Effector memory CD4-positive, alpha-beta T cell (primary cell): ENCODE results near the gene SCYGR3.

ENCODE experiments used
- DNase-seq, 3 donors: peaks; one replicate each; pipeline ENCODE4 v3.0.0-alpha.2; 2020
- H3K27ac ChIP-seq: 2 replicates; pipeline ENCODE4 v1.7.0; 2013; ENCODE audit warnings: mild to moderate bottlenecking, low read length, moderate library complexity; ENCODE audit not compliant: insufficient read depth, poor library complexity, severe bottlenecking
- H3K27me3 ChIP-seq: replicated peaks from 2 replicates; pipeline ENCODE4 v1.7.0; 2013; ENCODE audit warnings: mild to moderate bottlenecking, low read length; ENCODE audit not compliant: insufficient read depth, control insufficient read depth, poor library complexity, severe bottlenecking
- H3K36me3 ChIP-seq: 2 replicates; pipeline ENCODE4 v1.7.0; 2013; ENCODE audit warnings: mild to moderate bottlenecking, low read length, moderate library complexity; ENCODE audit not compliant: control insufficient read depth, insufficient read depth
- H3K4me1 ChIP-seq: 2 replicates; pipeline ENCODE4 v1.7.0; 2013; ENCODE audit warnings: low read length, mild to moderate bottlenecking; ENCODE audit not compliant: control insufficient read depth, insufficient read depth, poor library complexity, severe bottlenecking
- H3K4me3 ChIP-seq: 2 replicates; pipeline ENCODE4 v1.7.0; 2013; ENCODE audit warnings: low read length, low read depth, mild to moderate bottlenecking; ENCODE audit not compliant: insufficient read depth, poor library complexity, severe bottlenecking
- H3K9me3 ChIP-seq: 2 replicates; pipeline ENCODE4 v1.7.0; 2013; ENCODE audit warnings: mild to moderate bottlenecking, low read length, moderate library complexity; ENCODE audit not compliant: control insufficient read depth

SCYGR3 gene

GRCh38 chr2:227632827-227633226 lies 18.2 kb upstream of the SCYGR3 start:
- no peaks in the 10 kb centered on the region for H3K27me3 ChIP-seq
- no peaks in the 10 kb centered on the region for H3K36me3 ChIP-seq
- no peaks in the 10 kb centered on the region for H3K4me1 ChIP-seq
- no peak overlapping the region for H3K27ac ChIP-seq
- no peak for DNase-seq
- H3K9me3 ChIP-seq, result no peaks in the 10 kb centered on the region
- H3K4me3 ChIP-seq, result no peak overlapping the region

- Histone ChIP-seq H3K4me3 (no peak overlapping the region), H3K27me3 (no peaks in the 10 kb centered on the region), H3K27ac (no peak overlapping the region), H3K9me3 (no peaks in the 10 kb centered on the region), H3K36me3 (no peaks in the 10 kb centered on the region), H3K4me1 (no peaks in the 10 kb centered on the region)
- DNase-seq, result no peak
These were observed 15.7 kb upstream of the SCYGR3 start for GRCh38 chr2:227630322-227630721.

- DNase-seq, result no peak
These were observed 14.8 kb upstream of the SCYGR3 start for GRCh38 chr2:227629435-227629834.

DNA sequence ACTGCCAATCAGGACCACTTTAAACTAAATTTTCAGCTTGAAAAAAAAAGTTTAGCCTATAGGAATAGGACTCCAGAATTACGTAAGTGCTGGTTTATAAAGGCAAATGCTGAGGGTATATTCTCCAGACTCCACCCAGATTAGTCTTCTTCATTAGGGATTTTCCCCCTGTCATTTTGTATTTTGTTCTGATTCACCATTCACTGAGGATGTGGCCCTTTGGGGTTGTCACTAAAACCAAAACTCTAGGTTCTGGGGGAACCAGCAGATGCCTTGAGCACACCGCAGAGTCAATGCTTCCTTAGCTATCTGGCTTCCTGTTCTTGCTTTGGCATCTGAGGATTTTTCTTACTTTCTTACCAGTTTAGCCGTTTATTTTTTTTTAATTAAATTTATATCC lies 13.1 kb upstream of the SCYGR3 start:
- no peak overlapping the region for H3K4me3 ChIP-seq
- no peaks in the 10 kb centered on the region for H3K4me1 ChIP-seq
- no peaks in the 10 kb centered on the region for H3K9me3 ChIP-seq
- H3K27me3 ChIP-seq, result no peaks in the 10 kb centered on the region
- H3K36me3 ChIP-seq, result no peaks in the 10 kb centered on the region
- DNase-seq, result no peak
- H3K27ac ChIP-seq, result no peak overlapping the region

More at GRCh38 chr2:227629435-227629834, 14.8 kb upstream of the SCYGR3 start:
- H3K27ac ChIP-seq, result no peak overlapping the region
- no peaks in the 10 kb centered on the region for H3K4me1 ChIP-seq
- H3K9me3 ChIP-seq, result no peaks in the 10 kb centered on the region
- H3K4me3 ChIP-seq, result no peak overlapping the region
- no peaks in the 10 kb centered on the region for H3K36me3 ChIP-seq
- H3K27me3 ChIP-seq, result no peaks in the 10 kb centered on the region

- Histone ChIP-seq H3K27me3 (no peaks in the 10 kb centered on the region), H3K4me3 (no peak overlapping the region), H3K36me3 (no peaks in the 10 kb centered on the region), H3K4me1 (no peaks in the 10 kb centered on the region), H3K9me3 (no peaks in the 10 kb centered on the region), H3K27ac (no peak overlapping the region)
- DNase-seq, result no peak
These were observed 12.0 kb upstream of the SCYGR3 start for GRCh38 chr2:227626580-227627151.

DNA sequence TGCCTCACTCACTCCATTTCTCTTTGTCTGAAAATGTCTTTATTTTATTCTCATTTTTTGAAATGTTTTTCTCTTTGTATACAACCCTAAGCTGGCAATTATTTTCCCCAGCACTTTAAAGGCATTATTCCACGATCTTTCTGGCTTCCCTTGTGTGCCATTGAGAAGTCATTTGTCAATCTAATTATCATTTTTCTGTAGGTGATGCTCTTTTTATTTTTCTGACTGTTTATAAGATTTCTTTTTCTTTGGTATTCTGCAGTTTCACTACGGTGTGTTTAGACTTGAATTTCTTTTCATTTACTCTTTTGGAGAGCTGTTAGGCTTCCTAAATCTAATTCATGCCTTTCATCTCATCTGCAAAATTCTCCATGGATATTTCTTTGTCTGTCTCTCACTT lies 10.8 kb upstream of the SCYGR3 start:
- Histone ChIP-seq H3K9me3 (no peaks in the 10 kb centered on the region), H3K36me3 (no peaks in the 10 kb centered on the region), H3K4me3 (no peak overlapping the region), H3K4me1 (no peaks in the 10 kb centered on the region), H3K27ac (no peak overlapping the region), H3K27me3 (no peaks in the 10 kb centered on the region)
- no peak for DNase-seq

DNA sequence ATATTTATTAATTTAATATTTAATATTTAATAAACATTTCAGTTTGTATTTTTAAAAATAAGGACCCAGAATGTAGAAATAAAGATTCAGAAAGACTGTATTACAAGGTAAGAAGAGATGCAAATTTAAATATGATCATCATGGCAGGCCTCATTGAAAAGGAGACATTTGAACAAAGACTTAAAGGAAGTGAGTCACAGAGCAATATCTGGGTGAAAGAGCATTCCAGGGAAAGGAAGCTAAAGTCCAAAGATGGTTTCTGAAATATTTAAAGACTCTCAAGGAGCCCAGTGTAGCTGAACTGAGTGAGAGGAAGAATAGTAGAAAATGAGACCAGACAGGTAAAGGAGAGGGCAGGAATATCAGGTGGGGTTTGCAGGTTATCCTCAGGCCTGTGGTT lies 8.6 kb upstream of the SCYGR3 start:
- no peak for DNase-seq
- Histone ChIP-seq H3K27me3 (no peaks in the 10 kb centered on the region), H3K4me1 (no peaks in the 10 kb centered on the region), H3K4me3 (no peak overlapping the region), H3K27ac (no peak overlapping the region), H3K36me3 (no peaks in the 10 kb centered on the region), H3K9me3 (no peaks in the 10 kb centered on the region)

DNA sequence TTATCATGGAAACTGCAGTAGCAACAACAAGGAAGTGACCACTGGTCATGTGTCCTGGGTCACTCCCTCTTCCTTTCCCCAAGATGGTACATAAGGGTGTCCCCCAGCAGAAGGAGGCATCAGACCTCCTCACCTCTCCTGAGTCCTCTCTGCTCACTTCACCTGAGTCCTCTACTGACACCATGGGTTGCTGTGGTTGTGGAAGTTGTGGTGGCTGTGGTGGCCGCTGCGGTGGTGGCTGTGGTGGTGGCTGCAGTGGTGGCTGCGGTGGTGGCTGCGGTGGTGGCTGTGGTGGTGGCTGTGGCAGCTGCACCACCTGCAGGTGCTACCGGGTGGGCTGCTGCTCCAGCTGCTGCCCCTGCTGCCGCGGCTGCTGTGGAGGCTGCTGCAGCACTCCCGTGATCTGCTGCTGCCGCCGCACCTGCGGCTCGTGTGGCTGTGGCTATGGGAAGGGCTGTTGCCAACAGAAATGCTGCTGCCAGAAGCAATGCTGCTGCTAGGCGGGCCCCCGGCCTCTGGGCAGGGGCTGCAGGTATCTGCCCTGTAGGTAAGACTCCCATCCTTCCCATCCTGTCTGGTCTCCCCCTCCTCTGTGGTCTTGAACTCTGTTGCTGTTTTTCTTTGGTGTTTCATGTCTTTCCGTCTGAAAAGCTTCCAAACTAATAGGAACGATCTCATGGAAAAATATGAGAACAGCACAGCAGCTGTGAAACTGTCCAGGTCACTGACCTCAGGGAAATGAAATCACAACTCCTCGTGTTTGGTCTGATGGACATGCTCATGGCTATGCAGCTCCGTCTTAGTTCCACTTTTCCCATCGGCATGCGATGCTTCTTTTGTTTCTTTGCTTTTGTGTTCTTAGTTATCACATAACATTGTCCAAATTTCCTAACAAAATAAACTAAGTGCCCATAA lies 2.9 kb upstream of the SCYGR3 start, which contains the start of gene SCYGR4:
Gene SCYGR4 (plus strand): TSS at position 183 of the 915 bp plus-strand sequence. CDS start 0 bp downstream, at position 183.
- no peaks in the 10 kb centered on the region for H3K36me3 ChIP-seq
- no peak within 1 kb of the TSS for H3K27ac ChIP-seq
- no peaks in the 10 kb centered on the region for H3K4me1 ChIP-seq
- no peak for DNase-seq
- H3K27me3 ChIP-seq, result no peaks in the 10 kb centered on the region
- H3K4me3 ChIP-seq, result no peak within 1 kb of the TSS
- no peaks in the 10 kb centered on the region for H3K9me3 ChIP-seq

DNA sequence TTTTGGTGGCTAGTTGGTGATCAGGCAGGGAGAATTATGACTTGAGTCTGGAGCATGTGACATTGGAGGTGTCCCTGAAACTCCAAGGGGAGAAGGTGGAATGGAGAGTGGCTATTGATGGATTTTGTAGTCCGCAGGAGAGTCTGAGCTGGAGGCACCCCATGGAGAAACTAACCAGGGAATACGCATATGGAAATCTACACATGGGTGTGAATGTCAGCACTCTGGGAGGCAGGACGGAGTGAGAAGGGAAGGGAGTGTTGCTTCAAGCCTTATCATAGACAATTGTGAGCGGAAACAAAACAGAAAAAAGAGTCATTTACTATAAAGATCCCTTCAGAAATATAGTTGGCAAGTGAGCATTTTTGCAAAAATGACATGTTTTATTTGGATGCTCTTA lies 2.0 kb upstream of the SCYGR3 start:
- no peaks in the 10 kb centered on the region for H3K4me1 ChIP-seq
- H3K27ac ChIP-seq, result no peak overlapping the region
- DNase-seq, result no peak
- H3K4me3 ChIP-seq, result no peak overlapping the region
- H3K9me3 ChIP-seq, result no peaks in the 10 kb centered on the region
- H3K27me3 ChIP-seq, result no peaks in the 10 kb centered on the region
- no peaks in the 10 kb centered on the region for H3K36me3 ChIP-seq

DNA sequence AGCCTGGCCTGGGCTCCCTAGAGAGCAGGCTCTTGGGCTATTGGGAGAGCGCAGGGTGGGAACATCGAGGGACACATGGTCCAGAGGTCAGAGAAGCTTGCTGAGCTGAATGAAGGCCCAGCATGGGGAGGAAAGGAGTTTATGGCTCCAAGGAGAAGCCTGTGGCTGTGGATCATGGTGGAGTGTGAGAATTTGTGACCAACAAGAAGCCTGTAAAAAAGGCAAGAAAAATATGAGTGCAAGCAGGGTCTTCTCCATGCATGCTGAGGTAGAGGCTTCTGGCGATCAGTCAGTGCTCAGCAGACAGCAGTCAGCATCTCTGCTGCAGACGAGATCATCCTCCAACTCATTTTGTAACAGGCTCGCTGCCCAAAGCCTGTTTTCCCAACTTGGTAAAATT lies 1.3 kb upstream of the SCYGR3 start:
- H3K36me3 ChIP-seq, result no peaks in the 10 kb centered on the region
- DNase-seq, result no peak
- no peaks in the 10 kb centered on the region for H3K4me1 ChIP-seq
- H3K27ac ChIP-seq, result no peak overlapping the region
- no peaks in the 10 kb centered on the region for H3K9me3 ChIP-seq
- H3K27me3 ChIP-seq, result no peaks in the 10 kb centered on the region
- no peak overlapping the region for H3K4me3 ChIP-seq
